Measurements from ENCODE around the gene XRN1.
A peak's percentile ranks its signal among the peaks of the same experiment; 100 is the strongest.
"Not testable (repeated sequence)": the region's sequence is repeated elsewhere in the genome, so short reads cannot be mapped to it uniquely, and the experiment has no call there.

Gene XRN1

GRCh38 chr3:142436951-142437585 is 10.8 kb downstream of the XRN1 start:
- peak; percentile 24 for FAIRE-seq

- no peak for FAIRE-seq
These were observed 13.3 kb downstream of the XRN1 start for GRCh38 chr3:142434503-142434902.

GRCh38 chr3:142433110-142433509 is 14.7 kb downstream of the XRN1 start:
- FAIRE-seq, result no peak

GRCh38 chr3:142429582-142429981 is 18.3 kb downstream of the XRN1 start:
- FAIRE-seq, result no peak

GRCh38 chr3:142424754-142425153 is 23.1 kb downstream of the XRN1 start:
- FAIRE-seq, result no peak

- no peak for FAIRE-seq
These were observed 28.8 kb downstream of the XRN1 start for GRCh38 chr3:142418926-142419592.

GRCh38 chr3:142417302-142417701 is 30.5 kb downstream of the XRN1 start:
- FAIRE-seq, result no peak

GRCh38 chr3:142400537-142400936 is 47.3 kb downstream of the XRN1 start:
- not testable (repeated sequence) for FAIRE-seq

GRCh38 chr3:142394921-142395622 is 52.8 kb downstream of the XRN1 start:
- FAIRE-seq, result no peak

- no peak for FAIRE-seq
These were observed 62.8 kb downstream of the XRN1 start for GRCh38 chr3:142385078-142385477.

GRCh38 chr3:142374687-142375086 is 73.2 kb downstream of the XRN1 start:
- no peak for FAIRE-seq

- not testable (repeated sequence) for FAIRE-seq
These were observed 78.3 kb downstream of the XRN1 start for GRCh38 chr3:142369576-142369975.

GRCh38 chr3:142366434-142366833 is 81.4 kb downstream of the XRN1 start:
- no peak for FAIRE-seq

GRCh38 chr3:142363936-142364467 is 83.8 kb downstream of the XRN1 start:
- FAIRE-seq, result no peak

GRCh38 chr3:142363433-142363832 is 84.4 kb downstream of the XRN1 start:
- FAIRE-seq, result not testable (repeated sequence)

GRCh38 chr3:142359367-142359766 is 88.5 kb downstream of the XRN1 start:
- FAIRE-seq, result no peak

GRCh38 chr3:142356818-142357217 is 91.0 kb downstream of the XRN1 start:
- no peak for FAIRE-seq

- FAIRE-seq, result no peak
These were observed 92.1 kb downstream of the XRN1 start for GRCh38 chr3:142355692-142356091.

GRCh38 chr3:142354076-142354475 is 93.8 kb downstream of the XRN1 start:
- FAIRE-seq, result no peak

GRCh38 chr3:142353571-142353970 is 94.3 kb downstream of the XRN1 start:
- no peak for FAIRE-seq

- FAIRE-seq, result not testable (repeated sequence)
These were observed 95.1 kb downstream of the XRN1 start for GRCh38 chr3:142352698-142353097.

- FAIRE-seq, result no peak
These were observed 99.4 kb downstream of the XRN1 start for GRCh38 chr3:142348460-142348859.

- no peak for FAIRE-seq
These were observed 109.8 kb downstream of the XRN1 start for GRCh38 chr3:142337994-142338393.

- FAIRE-seq, result no peak
These were observed 115.4 kb downstream of the XRN1 start for GRCh38 chr3:142332390-142332789.

All from colon (tissue), 2 donors.